GM18498 (cell line): ENCODE results near the gene C1QTNF2.

ENCODE experiments used
- ATAC-seq: cut with Tn5 transposase; IDR thresholded peaks from one replicate; pipeline ENCODE4 v1.9.1; 2021; ENCODE audit warnings: mild to moderate bottlenecking, moderate library complexity; ENCODE audit not compliant: unreplicated experiment

C1QTNF2 gene

DNA sequence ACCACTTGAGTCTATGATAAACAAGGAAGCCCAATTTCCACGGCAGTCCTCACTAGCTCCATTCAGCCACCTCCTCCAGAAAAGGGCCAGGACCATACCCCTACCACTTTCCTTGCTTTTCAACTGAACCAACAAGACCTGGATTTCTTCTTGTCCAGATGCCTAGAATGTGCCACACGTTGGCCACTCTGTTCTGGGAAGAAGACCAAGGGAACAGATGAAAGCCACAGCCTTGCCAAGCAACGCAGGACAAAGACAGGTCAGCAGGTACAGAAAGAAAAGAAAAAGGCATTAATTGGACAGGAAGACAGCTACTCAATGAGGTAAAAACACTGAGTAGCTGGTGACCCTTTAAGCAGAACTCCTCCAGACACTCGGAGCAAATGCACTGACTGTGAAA lies 60.3 kb downstream of the C1QTNF2 start:
- ATAC-seq: no peak

DNA sequence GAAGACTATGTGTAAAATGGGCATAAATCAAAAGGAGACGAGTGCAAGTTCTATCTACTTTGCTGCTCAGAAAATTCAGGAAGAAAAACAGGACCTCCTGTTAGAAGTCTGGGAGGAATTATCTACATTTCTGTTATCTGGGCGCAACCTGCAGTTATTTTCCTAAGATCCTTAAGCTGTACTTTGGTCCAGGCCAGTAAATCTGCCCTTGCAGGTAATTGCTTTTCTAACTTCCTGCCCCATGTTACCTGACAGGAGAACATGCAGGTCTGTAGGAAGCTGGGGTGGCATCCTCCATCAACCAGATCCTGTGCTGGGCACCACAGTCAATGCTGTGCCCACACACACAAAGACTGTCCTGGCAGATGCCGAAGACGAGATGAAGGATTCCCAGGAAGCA lies 63.7 kb downstream of the C1QTNF2 start:
- no peak for ATAC-seq

DNA sequence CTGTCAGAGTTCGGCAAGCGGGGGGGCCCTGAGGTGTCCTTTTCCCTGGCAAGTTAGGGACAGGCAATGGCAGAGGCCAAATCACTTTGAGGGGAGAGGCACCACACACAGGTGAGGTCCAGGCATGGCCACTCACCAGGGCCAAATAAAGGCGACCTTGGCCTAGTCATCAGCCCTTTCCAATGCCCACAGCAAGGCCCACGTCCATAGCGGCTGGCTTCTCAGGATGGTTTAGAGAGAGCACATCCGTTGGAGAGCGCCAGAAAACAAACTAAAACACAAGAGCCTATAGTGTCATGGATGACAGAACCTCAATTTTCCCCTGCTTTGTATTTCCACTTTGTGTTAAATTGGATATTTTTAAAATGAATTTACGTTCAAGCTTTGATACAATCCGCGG lies 65.1 kb downstream of the C1QTNF2 start:
- no peak for ATAC-seq

- ATAC-seq: no peak
These were observed 66.7 kb downstream of the C1QTNF2 start for GRCh38 chr5:160303690-160304089.

DNA sequence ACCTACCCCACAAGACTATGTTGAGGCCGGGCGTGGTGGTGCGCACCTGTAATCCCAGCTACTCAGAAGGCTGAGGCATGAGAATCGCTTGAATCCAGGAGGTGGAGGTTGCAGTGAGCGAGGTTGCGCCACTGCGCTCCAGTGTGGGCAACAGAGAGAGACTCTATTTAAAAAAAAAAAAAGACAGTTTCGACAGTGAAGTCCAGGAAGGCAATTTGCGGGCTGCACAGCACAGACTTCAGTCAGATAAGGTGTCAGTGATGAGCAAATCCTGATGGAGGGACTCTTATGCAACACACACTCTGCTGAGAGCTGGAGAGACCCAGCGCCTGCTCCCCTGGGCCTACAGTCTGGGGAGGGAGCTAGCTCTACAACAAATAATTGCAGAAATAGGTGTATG lies 72.2 kb downstream of the C1QTNF2 start:
- ATAC-seq: no peak

GRCh38 chr5:160297776-160298175 lies 72.7 kb downstream of the C1QTNF2 start:
- ATAC-seq: no peak
